Esophagus (tissue), 2 donors: ENCODE data around the gene CNTNAP5. TPM values are rescaled to one million over a fixed set of nuclear protein-coding genes. Genes with fewer than 3 reads are reported as not detected.

Experiments used
- H3K27ac ChIP-seq, 2 donors: one replicate each; pipeline ENCODE4 v1.5.1; 2013; ENCODE audit warnings: low read depth in 2 of 2, mild to moderate bottlenecking in 2 of 2, inconsistent platforms in 1 of 2, low read length in 1 of 2, moderate library complexity in 1 of 2
- H3K27me3 ChIP-seq, 2 donors: one replicate each; pipeline ENCODE4 v1.6.1; 2013; ENCODE audit warnings: low read length in 2 of 2, control low read depth in 1 of 2, mild to moderate bottlenecking in 1 of 2; ENCODE audit not compliant: insufficient read depth in 2 of 2, control insufficient read depth in 1 of 2
- H3K36me3 ChIP-seq, 2 donors: one replicate each; pipeline ENCODE4 v1.6.1; 2013; ENCODE audit warnings: low read length in 1 of 2; ENCODE audit not compliant: control insufficient read depth in 2 of 2, insufficient read depth in 2 of 2
- H3K4me1 ChIP-seq, 2 donors: one replicate each; pipeline ENCODE4 v1.6.1; 2013; ENCODE audit warnings: low read length in 1 of 2; ENCODE audit not compliant: control insufficient read depth in 2 of 2, insufficient read depth in 2 of 2
- H3K4me3 ChIP-seq, 2 donors: one replicate each; pipeline ENCODE4 v1.5.1; 2013; ENCODE audit warnings: low read length in 2 of 2, mild to moderate bottlenecking in 2 of 2, low read depth in 1 of 2, moderate library complexity in 1 of 2
- H3K9me3 ChIP-seq, 2 donors: one replicate each; pipeline ENCODE4 v1.6.1; 2013; ENCODE audit warnings: mild to moderate bottlenecking in 2 of 2, low read depth in 1 of 2, low read length in 1 of 2, moderate library complexity in 1 of 2; ENCODE audit not compliant: control insufficient read depth in 2 of 2, insufficient read depth in 1 of 2
- WGBS, 2 donors: extraction: QIAGEN DNeasy Blood & Tissue Kit; methylation state at CpG; one replicate each; pipeline ENCODE4 v1.1.7; 2013; 5-methylcytosine and 5-hydroxymethylcytosine counted together
- polyA plus RNA-seq, 2 donors: library from polyadenylated mRNA; stranded (reverse); fragments of 200-250 nt; gene quantifications; one replicate each; pipeline ENCODE4 v1.2.3, GENCODE V29; 2013
- donor health status: healthy with polysubstance abuse.
- donor health status: Bipolar disorder and iron deficiency.

The CNTNAP5 gene
- polyA plus RNA-seq, 2 donors: not detected

DNA sequence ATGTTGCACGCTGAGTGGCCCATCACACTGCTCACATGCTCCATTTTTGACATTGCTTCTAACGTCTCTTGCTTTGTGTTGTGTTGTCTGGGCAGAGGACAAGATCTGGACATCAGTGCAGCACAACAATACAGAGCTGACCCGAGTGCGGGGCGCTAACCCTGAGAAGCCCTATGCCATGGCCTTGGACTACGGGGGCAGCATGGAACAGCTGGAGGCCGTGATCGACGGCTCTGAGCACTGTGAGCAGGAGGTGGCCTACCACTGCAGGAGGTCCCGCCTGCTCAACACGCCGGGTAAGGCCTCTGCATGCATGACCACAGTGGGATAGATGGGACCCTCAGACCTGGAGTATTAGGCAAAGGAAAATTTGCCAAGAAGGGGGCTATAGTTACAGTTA is 622.6 kb downstream of the CNTNAP5 start:
- 82 to 90% methylated on average over 12 of the region's 12 CpGs for WGBS, 2 donors

GRCh38 chr2:124649001-124649400 is 623.9 kb downstream of the CNTNAP5 start:
- Histone ChIP-seq H3K36me3 (no peaks in the 10 kb centered on the region), H3K4me3 (no peak overlapping the region), H3K9me3 (peaks cover 0 to 2% of the 10 kb centered on the region in 2 donors), H3K27me3 (no peaks in the 10 kb centered on the region), H3K4me1 (no peaks in the 10 kb centered on the region), H3K27ac (no peak overlapping the region)
- WGBS, 2 donors: 54 to 66% methylated on average over 6 of the region's 6 CpGs

More for the DNA sequence above, 622.6 kb downstream of the CNTNAP5 start:
- no peaks in the 10 kb centered on the region for H3K27me3 ChIP-seq
- H3K36me3 ChIP-seq: no peaks in the 10 kb centered on the region
- no peak overlapping the region for H3K4me3 ChIP-seq
- no peak overlapping the region for H3K27ac ChIP-seq
- H3K9me3 ChIP-seq: peaks cover 0 to 2% of the 10 kb centered on the region in 2 donors
- H3K4me1 ChIP-seq: no peaks in the 10 kb centered on the region

GRCh38 chr2:124652099-124652498 is 627.0 kb downstream of the CNTNAP5 start:
- Histone ChIP-seq H3K27me3 (no peaks in the 10 kb centered on the region), H3K4me1 (no peaks in the 10 kb centered on the region), H3K9me3 (peaks cover 0 to 2% of the 10 kb centered on the region in 2 donors), H3K36me3 (no peaks in the 10 kb centered on the region), H3K4me3 (no peak overlapping the region), H3K27ac (no peak overlapping the region)
- 82 to 100% methylated on average over 1 of the region's 1 CpG for WGBS, 2 donors

GRCh38 chr2:124658373-124658772 is 633.3 kb downstream of the CNTNAP5 start:
- Histone ChIP-seq H3K27ac (no peak overlapping the region), H3K9me3 (peaks cover 0 to 3% of the 10 kb centered on the region in 2 donors), H3K4me1 (no peaks in the 10 kb centered on the region), H3K27me3 (no peaks in the 10 kb centered on the region), H3K4me3 (no peak overlapping the region), H3K36me3 (no peaks in the 10 kb centered on the region)
- 54 to 60% methylated on average over 3 of the region's 3 CpGs for WGBS, 2 donors

DNA sequence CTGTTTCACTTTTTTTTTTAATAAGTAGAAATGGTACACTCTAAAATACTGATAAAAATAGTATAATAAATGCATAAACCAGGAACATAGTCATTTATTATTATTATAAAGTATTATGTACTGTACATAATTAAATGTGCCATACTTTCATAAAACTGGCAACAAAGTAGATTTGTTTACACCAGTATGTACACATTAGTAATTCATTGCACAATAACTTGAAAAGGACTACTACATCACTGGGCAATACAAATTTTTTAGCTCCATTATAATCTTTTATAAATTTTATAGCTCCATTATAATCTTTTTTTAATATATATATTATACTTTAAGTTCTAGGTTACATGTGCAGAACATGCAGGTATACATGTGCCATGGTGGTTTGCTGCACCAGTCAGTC is 636.5 kb downstream of the CNTNAP5 start:
- Histone ChIP-seq H3K4me3 (no peak overlapping the region), H3K36me3 (no peaks in the 10 kb centered on the region), H3K4me1 (no peaks in the 10 kb centered on the region), H3K9me3 (peaks cover 0 to 3% of the 10 kb centered on the region in 2 donors), H3K27ac (no peak overlapping the region), H3K27me3 (no peaks in the 10 kb centered on the region)

DNA sequence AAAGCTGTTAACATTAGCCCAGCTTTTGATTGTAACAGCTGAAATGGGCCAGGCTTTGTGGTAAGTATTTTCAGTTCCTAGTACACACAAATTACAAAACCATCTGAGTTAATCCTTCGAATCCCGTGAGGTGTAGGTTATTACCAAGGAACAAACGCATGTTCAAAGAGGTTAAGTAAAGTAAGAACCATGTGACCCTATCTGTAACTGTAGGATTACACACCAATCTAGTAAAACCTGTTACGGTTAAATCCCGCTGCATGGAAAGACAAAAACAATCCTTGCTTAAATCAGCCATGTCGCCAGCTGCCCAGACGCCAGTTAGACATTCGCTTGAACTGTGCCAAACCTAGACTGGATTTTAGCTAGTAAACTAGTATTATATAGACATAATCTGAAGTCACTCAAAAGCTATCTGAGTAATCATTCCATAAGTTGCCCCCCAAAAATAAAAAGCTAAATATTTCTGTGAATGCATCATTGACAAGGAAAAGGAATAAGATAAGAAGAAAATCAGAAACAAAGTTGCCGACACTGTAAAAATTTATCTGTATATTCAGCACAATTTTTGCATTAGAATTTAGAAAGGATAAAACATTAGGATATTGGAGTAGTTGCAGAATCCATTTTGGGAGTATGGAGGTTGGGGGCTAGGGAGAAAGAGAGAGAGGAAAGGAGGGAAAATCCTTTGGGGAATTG is 638.0 kb downstream of the CNTNAP5 start:
- Histone ChIP-seq H3K4me3 (no peak overlapping the region), H3K27ac (no peak overlapping the region), H3K36me3 (no peaks in the 10 kb centered on the region), H3K27me3 (no peaks in the 10 kb centered on the region), H3K4me1 (no peaks in the 10 kb centered on the region), H3K9me3 (no peaks in the 10 kb centered on the region)
- 82 to 85% methylated on average over 9 of the region's 9 CpGs for WGBS, 2 donors

GRCh38 chr2:124663645-124663997 is 638.5 kb downstream of the CNTNAP5 start:
- Histone ChIP-seq H3K36me3 (no peaks in the 10 kb centered on the region), H3K4me3 (no peak overlapping the region), H3K27me3 (no peaks in the 10 kb centered on the region), H3K4me1 (no peaks in the 10 kb centered on the region), H3K9me3 (no peaks in the 10 kb centered on the region), H3K27ac (no peak overlapping the region)

DNA sequence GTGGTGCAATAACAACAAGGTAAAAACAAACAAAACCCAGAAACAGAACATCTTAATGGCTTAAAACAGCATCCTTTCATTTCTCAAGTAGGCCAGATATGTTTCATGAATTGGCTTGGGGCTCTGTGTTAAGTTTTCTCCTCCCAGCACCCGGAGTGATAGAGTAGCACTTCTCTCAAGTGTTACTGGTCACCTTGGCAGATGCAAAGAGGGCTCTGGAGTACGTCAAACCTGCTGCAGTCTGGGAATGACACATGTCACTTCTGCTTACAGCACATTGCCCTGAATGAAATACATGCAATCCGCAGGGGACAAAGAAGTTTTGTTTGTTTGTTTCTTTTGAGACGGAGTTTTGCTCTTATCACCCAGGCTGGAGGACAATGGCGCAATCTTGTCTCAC is 639.3 kb downstream of the CNTNAP5 start:
- Histone ChIP-seq H3K27me3 (no peaks in the 10 kb centered on the region), H3K4me1 (no peaks in the 10 kb centered on the region), H3K36me3 (no peaks in the 10 kb centered on the region), H3K4me3 (no peak overlapping the region), H3K9me3 (no peaks in the 10 kb centered on the region), H3K27ac (no peak overlapping the region)
- 73 to 79% methylated on average over 5 of the region's 5 CpGs for WGBS, 2 donors

- WGBS, 2 donors: 70 to 76% methylated on average over 2 of the region's 2 CpGs
- Histone ChIP-seq H3K9me3 (no peaks in the 10 kb centered on the region), H3K27ac (no peak overlapping the region), H3K36me3 (no peaks in the 10 kb centered on the region), H3K27me3 (no peaks in the 10 kb centered on the region), H3K4me1 (no peaks in the 10 kb centered on the region), H3K4me3 (no peak overlapping the region)
Observed at GRCh38 chr2:124666976-124667375, 641.9 kb downstream of the CNTNAP5 start.

DNA sequence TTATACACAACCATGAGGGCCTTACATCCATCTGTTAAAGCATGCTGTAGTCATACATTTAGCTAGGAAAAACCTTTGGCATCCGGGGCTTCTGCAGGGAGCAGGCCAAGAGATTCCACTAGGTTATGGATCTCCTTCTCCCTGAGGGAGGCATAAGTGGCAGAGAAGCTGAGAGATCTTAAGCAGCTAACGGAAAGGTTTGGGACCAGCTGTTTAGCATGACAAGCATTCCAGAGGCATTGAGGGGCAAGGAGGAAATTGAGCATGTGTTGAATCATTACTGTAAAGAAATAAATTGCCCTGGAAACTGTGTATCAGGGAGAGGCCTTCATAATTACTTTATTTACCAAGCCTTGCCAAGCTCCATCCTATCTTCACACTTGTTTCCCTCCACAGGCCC is 643.1 kb downstream of the CNTNAP5 start:
- no peaks in the 10 kb centered on the region for H3K9me3 ChIP-seq
- 58 to 60% methylated on average over 2 of the region's 2 CpGs for WGBS, 2 donors
- no peaks in the 10 kb centered on the region for H3K27me3 ChIP-seq
- no peaks in the 10 kb centered on the region for H3K4me1 ChIP-seq
- no peak overlapping the region for H3K27ac ChIP-seq
- no peak overlapping the region for H3K4me3 ChIP-seq
- H3K36me3 ChIP-seq: no peaks in the 10 kb centered on the region
